GM21423 (cell line): Measurements from ENCODE around the gene PAIP2B.
"Not testable (repeated sequence)": the region's sequence is repeated elsewhere in the genome, so short reads cannot be mapped to it uniquely, and the experiment has no call there.

Experiments
- ATAC-seq: cut with Tn5 transposase; IDR thresholded peaks from one replicate; pipeline ENCODE4 v1.9.1; 2021; ENCODE audit warnings: mild to moderate bottlenecking, moderate library complexity; ENCODE audit not compliant: unreplicated experiment

Gene PAIP2B

DNA sequence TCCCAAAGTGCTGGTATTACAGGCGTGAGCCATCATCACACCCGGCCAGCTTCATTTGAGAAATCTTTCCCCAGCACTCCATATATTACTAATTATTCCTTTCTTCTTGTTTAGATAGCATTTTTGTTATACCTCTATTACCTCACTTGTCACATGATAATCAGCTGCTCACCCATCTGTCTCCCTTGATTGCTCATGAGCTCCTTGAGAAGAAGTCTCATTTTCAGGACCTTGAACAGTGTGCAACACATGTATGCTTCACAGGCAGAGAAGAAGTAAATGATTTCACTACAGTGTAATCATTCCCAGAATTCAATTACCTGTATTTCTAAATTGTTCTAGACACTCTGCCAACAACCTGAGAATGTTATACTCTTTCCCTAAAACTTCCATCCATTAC lies 6.2 kb downstream of the PAIP2B start:
- no peak for ATAC-seq

GRCh38 chr2:71216501-71216900 lies 10.4 kb downstream of the PAIP2B start:
- ATAC-seq = no peak

GRCh38 chr2:71215447-71215846 lies 11.5 kb downstream of the PAIP2B start:
- no peak for ATAC-seq

DNA sequence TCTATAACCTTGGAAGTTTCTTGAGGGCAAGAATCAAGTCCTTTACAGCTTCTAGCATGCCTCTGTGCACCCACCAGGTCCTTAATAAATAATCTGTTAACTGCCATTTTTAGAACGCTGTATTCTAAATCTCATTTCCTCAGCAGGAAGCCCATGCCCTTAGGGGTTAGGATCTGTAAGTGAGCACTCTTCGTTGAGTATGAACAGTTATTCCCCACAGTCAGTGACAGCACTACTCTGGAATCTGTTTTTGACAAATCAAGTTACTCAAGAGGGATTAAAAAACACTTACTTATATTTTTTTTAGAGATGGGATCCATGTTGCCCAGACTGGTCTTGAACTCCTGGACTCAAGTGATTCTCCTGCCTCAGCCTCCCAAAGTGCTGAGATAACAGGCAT lies 14.6 kb downstream of the PAIP2B start:
- no peak for ATAC-seq

DNA sequence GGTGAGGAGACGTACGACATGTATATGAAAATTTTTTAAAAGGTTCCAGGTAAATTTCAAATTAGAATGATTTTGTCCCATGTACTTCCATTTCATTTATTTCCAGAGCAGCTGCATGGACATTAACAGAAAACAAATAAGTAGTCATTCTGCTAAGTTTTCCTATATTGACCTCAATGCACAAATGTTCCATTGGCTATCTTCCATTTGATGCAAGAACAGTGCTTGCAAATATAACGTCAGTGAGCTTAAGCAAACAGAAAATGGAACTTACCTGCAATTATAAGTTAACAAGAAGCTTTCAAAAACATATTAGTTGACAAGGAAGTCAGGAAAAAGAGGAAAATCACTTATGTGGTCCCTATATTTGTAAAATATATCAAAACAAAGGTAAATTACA lies 16.6 kb downstream of the PAIP2B start:
- no peak for ATAC-seq

DNA sequence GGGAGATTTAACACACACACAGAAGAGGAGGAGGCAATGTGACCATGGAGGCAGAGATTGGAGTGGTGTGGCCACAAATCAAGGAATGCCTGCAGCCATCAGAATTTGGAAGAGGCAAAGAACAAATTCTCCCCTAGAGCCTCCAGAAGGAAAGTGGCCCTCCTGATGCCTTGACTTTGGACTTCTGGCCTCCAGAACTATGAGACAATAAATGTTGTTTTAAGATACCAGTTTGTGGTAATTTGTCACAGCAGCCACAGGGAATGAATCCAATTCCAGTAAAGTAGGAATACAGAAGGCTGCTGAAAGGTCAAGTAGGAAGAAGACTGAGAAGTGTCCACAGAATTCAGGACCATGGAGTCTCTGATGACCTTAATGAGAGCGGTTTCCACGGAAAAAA lies 18.1 kb downstream of the PAIP2B start:
- ATAC-seq = no peak

GRCh38 chr2:71207601-71208000 lies 19.3 kb downstream of the PAIP2B start:
- ATAC-seq = no peak

DNA sequence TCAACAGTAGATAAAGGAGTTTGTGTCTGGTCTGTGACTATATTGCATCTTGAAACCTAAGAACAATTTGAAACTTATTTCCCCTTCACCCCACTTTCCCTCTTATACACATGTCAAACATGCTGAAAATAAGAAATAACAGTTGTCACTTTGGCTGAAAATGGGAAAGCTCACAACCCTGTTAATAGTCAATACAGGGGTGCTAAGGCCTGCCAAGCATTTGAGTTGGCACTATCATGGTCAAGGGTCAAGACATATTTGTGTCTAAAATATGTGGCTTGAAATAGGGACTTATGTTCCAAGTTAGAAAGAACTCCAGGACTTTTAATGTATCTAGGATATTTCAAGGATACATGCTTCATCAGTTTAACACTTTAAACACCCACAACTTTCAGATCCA lies 20.6 kb downstream of the PAIP2B start:
- no peak for ATAC-seq

DNA sequence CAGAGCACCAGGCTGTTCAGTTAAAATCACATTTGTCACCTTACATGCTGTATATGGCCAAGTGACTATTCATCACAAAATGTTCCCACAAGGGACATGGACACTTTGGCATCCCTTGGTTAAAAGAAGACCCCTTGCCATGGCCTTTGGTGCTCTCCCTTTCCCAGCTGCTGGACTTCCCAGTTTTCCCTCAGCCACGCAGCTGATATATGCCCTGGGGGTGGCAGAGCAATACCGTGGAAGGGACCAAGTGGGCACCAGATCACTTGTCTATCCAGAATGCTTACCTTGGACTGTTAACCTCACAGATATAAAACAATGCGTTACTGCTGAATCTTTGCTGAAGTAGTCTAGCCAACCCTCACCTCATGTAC lies 35.3 kb downstream of the PAIP2B start:
- no peak for ATAC-seq

- ATAC-seq = no peak
Measured at GRCh38 chr2:71190656-71191569, 36.0 kb downstream of the PAIP2B start.

DNA sequence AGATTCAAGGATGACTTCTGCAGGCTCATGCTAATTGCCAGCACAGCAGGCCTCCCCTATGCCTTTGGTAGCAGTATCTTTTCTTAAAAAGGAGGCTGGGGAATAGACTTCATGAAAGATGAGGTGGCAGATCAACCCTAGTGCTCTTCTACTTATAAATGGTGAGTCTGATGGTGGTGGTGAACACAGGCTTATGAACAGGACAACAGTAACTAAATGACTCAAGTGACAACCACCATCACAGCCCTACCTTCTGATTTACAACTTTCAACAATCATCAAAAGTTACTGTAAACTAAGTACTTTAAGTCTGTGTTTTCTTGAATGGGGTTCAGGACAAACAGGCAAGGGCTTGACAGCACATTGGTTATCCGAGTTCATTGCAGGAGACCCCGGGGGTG lies 39.3 kb downstream of the PAIP2B start:
- no peak for ATAC-seq

DNA sequence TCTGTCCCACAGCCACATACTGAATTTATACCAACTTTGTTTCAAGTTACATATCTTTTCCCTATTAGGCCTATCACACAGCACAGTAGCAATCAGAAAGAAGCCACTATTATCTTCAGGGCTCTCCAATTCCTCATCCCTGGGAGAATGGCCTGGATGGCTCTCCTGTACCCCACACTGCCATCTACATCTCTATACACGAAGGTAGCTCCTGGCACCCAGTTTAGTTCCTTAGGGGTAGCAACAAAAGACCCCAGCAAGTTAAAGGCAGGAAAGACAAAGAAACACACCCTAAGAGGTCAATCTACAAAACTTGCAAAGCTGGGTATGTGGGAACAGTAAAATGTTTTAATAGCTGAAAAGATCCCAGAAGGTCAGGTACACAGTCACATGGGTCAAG lies 39.9 kb downstream of the PAIP2B start:
- ATAC-seq = no peak

GRCh38 chr2:71183306-71184115 lies 43.4 kb downstream of the PAIP2B start:
- ATAC-seq = not testable (repeated sequence)

- no peak for ATAC-seq
Measured at GRCh38 chr2:71181316-71181715, 45.6 kb downstream of the PAIP2B start.

GRCh38 chr2:71178836-71179235 lies 48.1 kb downstream of the PAIP2B start:
- ATAC-seq = not testable (repeated sequence)

DNA sequence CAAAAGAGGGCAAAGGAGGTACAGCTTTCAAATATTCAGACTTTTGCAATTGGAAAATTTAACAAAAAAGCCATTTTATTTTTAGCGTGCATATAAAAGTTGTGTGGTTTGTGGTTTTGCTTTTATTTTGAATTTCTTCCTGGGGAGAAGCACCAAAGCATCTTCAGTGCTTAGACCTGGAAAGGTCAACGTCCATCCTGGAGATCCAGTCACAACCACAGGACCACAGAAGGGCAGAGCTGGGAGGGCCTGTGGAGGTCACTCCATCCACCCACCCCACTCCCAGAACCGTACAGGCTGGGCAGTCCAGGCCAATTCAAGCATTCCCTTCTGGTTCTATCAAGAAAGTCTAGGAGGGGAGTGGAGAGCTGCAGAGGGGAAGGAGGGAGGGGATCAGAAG lies 52.7 kb downstream of the PAIP2B start:
- no peak for ATAC-seq

- ATAC-seq = no peak
Measured at GRCh38 chr2:71173096-71173495, 53.8 kb downstream of the PAIP2B start.

DNA sequence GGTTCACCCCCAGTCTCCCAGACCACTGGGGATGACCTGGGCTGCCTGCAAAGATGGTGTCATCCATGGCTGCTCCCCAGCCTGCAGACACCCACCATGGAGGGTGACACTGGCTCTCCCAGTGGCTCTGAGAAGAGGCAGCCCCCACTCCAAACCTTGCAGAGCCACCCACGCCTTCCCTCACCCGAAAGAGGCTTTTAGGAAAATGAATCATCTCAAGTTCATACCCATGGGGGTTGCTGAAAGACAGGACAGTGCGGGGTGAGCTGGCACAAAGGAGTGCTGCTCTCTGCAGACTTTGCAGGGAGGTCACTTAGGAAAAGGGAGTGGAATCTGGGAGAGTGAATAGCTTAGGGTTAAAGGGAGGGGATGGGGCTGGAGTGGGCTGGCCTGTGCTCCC lies 60.1 kb downstream of the PAIP2B start:
- no peak for ATAC-seq

GRCh38 chr2:71157124-71157793 lies 69.6 kb downstream of the PAIP2B start:
- ATAC-seq = no peak

DNA sequence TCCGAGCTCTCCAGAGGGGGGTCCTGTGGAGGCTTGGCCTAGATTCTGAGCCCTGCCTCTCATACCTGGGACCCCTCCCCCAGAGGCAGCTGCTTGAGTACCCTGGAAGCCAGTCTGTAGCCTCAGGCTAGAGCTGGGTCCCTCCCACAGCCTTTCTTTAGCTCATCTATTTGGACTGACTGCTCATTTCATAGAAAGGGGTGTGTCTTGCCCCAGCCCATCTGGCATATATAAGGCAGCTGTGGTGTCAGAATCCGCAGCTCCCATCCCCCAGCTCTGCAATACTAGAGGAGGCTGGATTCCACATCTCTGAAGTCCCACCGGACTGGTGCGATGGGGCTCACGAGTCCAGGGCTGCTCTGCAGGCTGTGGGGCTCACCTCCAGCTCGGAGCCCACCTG lies 70.3 kb downstream of the PAIP2B start:
- ATAC-seq = no peak

DNA sequence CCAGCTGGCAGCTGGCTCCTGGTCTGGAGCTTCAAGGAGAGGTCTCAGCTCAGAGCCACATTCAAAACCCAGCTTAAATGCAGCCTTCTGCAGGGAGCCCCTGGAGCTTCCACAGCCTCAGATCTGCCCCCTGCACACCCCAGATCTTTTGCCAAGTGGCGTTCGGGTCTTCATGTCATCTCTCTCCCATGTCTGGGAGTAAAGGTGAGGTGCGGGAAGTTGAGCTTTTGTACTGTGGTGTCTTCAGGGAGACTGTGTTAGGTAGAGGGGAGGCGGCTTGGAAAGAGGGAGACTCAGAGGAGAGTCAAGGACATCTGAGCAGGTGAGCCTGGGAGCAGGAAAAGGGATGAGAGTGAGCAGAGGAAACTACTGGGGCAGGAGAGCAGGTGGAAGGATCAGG lies 71.1 kb downstream of the PAIP2B start:
- no peak for ATAC-seq

DNA sequence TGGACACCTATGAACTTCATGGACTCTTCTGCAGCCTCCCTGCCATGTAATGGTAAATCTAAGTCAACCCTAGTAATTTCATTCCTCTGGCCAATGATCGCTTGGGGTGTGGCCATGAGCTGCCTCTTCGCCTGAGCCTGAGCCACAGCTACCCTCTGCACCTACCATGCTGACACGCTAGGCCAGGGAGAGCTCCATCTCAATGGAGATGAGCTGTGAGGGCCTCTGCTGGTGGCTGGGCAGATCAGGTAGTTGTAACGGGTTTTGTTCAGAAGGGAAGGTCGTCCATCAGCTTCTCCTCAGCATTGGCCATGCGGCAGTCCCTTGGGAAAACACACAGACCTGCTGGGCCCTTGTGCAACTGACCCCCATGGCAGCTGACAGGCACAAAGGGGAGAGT lies 72.1 kb downstream of the PAIP2B start:
- peak; percentile 54 for ATAC-seq
